Retinal pigment epithelial cell (primary cell): ENCODE data around the gene LLCFC1.
"Not testable (repeated sequence)": the region's sequence is repeated elsewhere in the genome, so short reads cannot be mapped to it uniquely, and the experiment has no call there.

Experiments
- DNase-seq: peaks from one replicate; pipeline ENCODE4 v3.0.0-alpha.2; 2010; ENCODE audit warnings: low read depth
- H3K4me3 ChIP-seq: 2 replicates; pipeline ENCODE4 v1.5.1; 2011; ENCODE audit warnings: mild to moderate bottlenecking, low read length, control low read depth, moderate library complexity
- CTCF ChIP-seq: conservative IDR thresholded peaks from 2 replicates; pipeline ENCODE4 v1.5.1; 2011; ENCODE audit warnings: low read depth, low read length, control low read depth, inconsistent platforms

LLCFC1 gene

GRCh38 chr7:142974626-142975025 is 35.3 kb downstream of the LLCFC1 start:
- no peak overlapping the region for H3K4me3 ChIP-seq
- DNase-seq, result no peak
- TF ChIP-seq CTCF, result no peak

GRCh38 chr7:142978402-142978801 is 39.1 kb downstream of the LLCFC1 start:
- not testable (repeated sequence) for H3K4me3 ChIP-seq, DNase-seq

- H3K4me3 ChIP-seq, result no peak overlapping the region
- no peak for TF ChIP-seq CTCF
- no peak for DNase-seq
Observed at GRCh38 chr7:142983825-142984224, 44.5 kb downstream of the LLCFC1 start.

GRCh38 chr7:142984297-142984696 is 45.0 kb downstream of the LLCFC1 start:
- no peak overlapping the region for H3K4me3 ChIP-seq
- no peak for DNase-seq
- no peak for TF ChIP-seq CTCF
